Keratinocyte (primary cell): ENCODE data around the gene AGO3.

Source experiments
- EZH2 ChIP-seq: IDR thresholded peaks from one replicate; pipeline ENCODE4 v1.6.1; 2012; ENCODE audit warnings: inconsistent platforms, mild to moderate bottlenecking, low read length, moderate library complexity
- TF ChIP-seq, protein P1 (sequence below), 3 experiments: IDR thresholded peaks in 1 of 3; conservative IDR thresholded peaks in 1 of 3; optimal IDR thresholded peaks in 1 of 3; 2 replicates in 2 of 3; 3 replicates in 1 of 3; pipeline versions ENCODE3 to v1.5.1; 2011; ENCODE audit warnings: low read length in 3 of 3, mild to moderate bottlenecking in 3 of 3, moderate library complexity in 2 of 3, control low read depth in 1 of 3, inconsistent platforms in 1 of 3; ENCODE audit not compliant: insufficient read depth in 2 of 3; ENCODE audit errors: extremely low read depth in 1 of 3

DNA sequence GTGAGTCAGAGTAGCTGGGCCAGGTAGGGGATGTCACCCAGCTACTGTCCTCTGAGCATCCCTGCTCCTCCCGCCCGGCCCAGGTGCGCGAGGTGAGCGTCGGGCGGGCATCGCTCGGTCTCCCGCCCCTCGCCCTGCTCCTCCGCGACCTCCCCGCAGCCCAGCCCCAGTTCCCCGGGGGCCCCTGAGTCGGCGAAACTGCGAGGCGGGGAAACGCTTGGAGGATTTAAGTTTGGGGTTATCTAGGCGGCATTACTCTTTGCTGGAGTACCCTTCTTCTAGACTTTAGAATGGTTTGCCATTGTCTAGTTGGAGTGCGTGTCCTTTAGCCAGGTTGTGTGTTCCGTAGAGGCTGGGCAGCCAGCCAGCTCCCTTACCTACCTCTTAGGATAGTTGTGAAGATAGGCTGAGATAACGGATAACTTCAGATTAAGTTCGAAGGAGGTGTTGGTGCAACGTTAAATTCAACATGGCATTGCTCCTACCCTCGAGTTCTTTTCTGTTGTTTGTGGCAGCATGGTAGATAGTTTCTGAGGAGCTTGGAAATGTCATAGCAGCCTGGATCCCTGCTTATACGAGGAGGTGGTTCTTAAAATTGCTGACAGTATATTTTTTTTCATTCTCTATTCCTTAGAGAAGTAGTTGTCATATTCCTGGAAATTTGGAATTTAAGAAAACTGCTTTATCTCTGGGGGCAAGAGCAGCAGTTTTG lies 697 bp downstream of the AGO3 start:
- TF ChIP-seq, protein P1, sequence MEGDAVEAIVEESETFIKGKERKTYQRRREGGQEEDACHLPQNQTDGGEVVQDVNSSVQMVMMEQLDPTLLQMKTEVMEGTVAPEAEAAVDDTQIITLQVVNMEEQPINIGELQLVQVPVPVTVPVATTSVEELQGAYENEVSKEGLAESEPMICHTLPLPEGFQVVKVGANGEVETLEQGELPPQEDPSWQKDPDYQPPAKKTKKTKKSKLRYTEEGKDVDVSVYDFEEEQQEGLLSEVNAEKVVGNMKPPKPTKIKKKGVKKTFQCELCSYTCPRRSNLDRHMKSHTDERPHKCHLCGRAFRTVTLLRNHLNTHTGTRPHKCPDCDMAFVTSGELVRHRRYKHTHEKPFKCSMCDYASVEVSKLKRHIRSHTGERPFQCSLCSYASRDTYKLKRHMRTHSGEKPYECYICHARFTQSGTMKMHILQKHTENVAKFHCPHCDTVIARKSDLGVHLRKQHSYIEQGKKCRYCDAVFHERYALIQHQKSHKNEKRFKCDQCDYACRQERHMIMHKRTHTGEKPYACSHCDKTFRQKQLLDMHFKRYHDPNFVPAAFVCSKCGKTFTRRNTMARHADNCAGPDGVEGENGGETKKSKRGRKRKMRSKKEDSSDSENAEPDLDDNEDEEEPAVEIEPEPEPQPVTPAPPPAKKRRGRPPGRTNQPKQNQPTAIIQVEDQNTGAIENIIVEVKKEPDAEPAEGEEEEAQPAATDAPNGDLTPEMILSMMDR (optimal IDR thresholded peaks at IDR 0.05 in 1 of 3, IDR thresholded peaks at IDR 0.05 in 1 of 3, conservative IDR thresholded peaks at IDR 0.05 in 1 of 3; ENCODE audit: extremely low read depth in 1 of 3, insufficient read depth in 2 of 3, low read length in 3 of 3), result no peak
- TF ChIP-seq EZH2, result no peak
